GM21390 (cell line): ENCODE results near the gene RORC.
"Not testable (repeated sequence)": the region's sequence is repeated elsewhere in the genome, so short reads cannot be mapped to it uniquely, and the experiment has no call there.

Experiments
- ATAC-seq: cut with Tn5 transposase; IDR thresholded peaks from one replicate; pipeline ENCODE4 v1.9.1; 2021; ENCODE audit not compliant: unreplicated experiment

The RORC gene

DNA sequence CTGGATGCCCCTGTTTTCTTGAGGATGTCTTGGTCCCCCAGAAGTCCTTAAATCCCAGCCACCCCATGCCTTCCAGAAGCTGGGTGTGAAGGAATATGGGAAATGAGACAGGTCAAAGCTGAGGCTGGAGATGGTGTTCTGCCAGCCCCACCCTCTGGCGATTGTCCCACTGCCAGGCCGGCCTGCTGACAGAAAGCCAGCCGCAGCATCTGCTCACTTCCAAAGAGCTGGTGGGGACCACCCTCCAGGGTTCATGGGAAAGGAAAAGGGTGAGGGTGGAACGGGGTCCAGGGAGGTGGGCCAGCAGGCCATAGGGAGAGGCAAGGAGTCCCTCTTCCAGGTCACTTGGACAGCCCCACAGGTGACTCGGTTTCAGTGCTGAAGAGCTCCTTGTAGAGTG is 24.5 kb downstream of the RORC start:
- no peak for ATAC-seq

DNA sequence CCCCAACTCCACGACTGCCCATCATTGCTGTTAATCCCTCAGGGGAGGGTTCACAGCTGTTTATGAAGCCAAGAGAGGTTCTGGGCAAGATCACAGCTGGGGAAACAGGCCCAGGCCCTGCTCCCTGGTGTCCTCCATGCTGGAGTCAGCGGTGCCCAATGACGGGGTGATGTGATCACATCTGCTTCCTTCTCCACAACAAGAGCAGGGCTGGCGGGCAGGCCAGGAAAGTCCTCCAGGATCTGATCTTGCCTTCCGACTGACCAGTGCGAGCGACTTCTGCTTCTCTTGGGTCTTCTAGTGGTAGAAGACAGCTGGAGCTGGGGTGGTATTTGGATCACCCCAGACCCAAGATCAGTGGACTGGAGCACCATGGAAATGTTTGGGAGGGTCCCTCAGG is 25.4 kb downstream of the RORC start:
- ATAC-seq: no peak

DNA sequence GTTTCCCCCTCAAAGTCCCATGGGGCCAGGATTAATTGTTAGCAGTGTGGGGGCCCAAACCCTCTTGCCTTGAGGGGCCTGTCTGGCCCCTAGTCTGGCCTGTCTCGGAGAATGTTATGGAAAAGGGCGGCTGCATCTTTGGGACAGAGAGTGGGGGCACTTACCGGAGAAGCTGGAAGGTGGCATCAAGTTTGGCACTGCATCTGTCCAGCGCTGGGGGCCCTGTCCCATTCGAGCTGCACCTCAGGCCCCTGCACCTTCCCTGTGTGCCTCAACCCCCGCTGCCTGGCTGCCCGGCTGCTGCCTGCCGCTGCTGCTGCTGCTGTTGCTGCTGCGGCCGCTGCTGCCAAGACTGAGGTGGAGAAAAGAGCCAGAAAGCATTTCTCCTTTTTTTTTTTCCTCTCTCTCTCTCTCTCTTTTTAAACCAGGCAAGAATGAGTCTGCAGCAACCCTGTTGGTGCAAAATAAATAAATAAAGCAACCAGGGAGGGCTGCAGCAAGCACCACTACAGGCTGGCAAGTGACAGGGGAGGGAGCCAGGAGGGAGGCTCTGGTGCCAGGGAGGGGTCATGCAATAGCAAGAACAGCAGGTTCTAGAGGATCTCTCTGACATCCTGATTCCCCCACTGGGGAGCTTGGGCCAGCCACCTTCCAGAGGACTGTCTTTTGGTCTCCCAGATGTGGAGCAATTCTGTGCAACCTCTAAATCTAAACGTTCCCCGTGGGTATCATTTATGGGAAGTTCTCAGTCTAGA is 26.4 kb downstream of the RORC start, which contains the start of gene LINGO4:
LINGO4 (minus strand) TSS at position 354 of the 755 bp plus-strand sequence. CDS start 2,715 bp downstream, outside the sequence.
- ATAC-seq: no peak

DNA sequence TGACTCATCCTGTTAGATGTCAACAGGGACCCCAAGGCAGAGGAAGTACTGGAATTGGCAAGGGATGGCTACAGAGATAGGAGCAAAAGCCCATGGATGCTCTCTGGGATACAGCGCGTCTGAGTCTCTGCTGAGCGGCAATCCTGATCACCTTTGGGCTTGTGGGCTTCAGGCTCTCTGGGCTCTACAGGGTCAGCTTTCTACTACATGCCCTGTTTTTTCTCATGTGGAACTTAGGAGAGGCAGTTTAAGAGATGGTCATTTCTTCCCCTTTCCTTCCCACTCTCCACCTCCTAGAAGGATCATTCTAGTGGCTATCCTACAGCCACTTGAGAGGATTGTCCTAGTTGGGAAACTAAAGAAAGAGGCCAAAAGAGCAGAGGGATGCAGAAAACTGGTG is 27.7 kb downstream of the RORC start:
- no peak for ATAC-seq

DNA sequence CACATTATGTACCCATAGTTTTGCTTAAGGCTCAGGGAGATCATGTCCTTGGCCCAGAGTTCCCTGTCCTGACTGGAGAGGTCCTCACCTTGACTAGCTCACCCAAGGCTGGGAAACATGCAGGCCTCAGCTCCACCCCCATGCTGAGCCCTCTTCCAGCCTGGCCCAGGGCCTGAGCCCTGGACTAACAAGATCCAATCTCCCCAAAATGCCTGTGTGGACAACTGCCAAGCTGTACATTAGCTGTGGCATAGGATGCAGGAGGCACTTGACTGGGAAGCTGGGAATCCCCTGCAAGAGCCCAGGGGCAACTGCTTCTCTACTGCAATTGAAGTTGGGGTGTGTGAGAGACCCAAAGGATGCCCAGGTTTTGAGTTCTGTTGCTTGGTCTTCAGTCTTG is 28.4 kb downstream of the RORC start:
- no peak for ATAC-seq

DNA sequence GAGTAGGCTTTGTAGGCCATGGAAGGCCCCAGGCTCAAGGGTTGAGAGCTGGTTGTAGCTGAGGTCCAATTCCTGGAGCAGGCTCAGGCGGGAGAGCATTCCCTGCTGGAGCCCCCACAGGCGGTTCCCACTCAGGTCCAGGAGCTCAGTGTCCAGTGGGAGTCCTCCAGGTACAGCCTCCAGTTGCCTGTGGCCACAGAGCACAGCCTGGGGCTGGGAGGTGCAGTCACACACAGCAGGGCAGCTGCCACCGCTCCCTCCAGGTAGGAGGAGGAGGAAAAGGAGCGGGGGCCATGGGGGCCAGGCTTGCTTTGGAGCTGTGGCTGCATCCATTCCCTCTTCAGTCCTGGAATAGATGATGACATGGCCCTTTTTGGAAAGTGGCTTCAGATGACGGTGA is 29.2 kb downstream of the RORC start:
- ATAC-seq: no peak

DNA sequence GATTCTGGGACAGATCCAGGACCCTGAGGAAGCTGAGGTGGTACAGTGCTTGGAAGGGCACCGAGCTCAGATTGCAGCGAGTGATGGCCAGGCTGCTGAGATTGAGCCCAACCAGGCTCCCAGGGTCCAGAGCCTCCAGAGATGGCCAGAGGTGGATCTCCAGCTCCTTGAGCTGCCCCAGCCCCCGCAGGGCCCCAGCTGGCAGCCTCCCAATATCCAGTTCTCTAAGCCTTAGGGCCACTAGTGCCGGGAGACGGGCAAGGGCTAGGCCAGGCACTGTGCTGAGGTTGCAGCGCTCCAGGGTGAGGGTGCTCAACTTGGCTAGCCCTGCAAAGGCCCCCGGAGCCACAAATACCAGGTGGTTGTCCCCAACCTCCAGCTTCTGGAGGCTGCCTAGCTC is 29.8 kb downstream of the RORC start:
- no peak for ATAC-seq

DNA sequence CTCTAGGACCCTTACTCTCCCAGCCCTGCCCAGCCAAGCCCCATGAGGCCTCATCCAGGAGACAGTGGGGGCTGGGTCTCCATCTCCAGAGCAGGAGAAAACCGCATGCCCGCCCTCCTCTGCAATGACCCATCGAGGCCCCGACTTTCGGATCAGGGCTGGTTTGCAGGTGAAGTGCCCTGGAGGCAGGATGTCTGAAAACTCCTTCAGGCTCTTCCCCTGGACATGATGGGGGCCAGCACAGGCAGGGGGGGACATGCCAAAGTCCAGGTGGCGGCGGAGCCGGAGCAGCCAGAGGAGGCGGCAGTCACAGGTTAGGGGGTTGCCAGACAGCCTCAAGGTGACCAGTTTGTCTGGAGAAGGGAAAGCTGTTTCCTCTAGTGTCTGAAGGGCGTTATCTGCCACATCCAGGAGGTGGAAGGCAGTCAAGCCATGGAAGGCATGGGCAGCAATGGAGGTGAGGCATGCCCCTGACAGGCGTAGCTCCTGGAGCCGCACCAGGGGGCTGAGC is 30.2 kb downstream of the RORC start:
- no peak for ATAC-seq

DNA sequence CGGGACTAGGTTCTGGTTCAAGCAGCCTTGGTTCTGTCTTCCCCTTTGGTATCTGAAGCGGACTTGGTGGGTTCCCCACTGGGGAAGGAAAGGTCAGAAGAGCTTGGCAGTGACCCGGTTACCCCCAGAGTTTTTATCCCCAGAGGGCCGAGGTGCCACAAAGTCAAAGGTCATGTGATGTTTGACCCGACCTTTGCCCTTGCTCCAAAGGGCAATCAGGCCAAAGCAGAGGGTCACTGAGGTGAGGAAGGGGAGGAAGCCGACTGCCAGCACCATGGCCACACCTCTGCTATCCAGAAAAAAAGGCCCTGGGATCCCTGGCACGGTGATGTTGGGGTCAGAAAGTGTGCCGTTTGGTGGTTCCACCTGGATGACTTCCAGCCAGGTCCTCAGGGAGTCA is 30.8 kb downstream of the RORC start:
- no peak for ATAC-seq

DNA sequence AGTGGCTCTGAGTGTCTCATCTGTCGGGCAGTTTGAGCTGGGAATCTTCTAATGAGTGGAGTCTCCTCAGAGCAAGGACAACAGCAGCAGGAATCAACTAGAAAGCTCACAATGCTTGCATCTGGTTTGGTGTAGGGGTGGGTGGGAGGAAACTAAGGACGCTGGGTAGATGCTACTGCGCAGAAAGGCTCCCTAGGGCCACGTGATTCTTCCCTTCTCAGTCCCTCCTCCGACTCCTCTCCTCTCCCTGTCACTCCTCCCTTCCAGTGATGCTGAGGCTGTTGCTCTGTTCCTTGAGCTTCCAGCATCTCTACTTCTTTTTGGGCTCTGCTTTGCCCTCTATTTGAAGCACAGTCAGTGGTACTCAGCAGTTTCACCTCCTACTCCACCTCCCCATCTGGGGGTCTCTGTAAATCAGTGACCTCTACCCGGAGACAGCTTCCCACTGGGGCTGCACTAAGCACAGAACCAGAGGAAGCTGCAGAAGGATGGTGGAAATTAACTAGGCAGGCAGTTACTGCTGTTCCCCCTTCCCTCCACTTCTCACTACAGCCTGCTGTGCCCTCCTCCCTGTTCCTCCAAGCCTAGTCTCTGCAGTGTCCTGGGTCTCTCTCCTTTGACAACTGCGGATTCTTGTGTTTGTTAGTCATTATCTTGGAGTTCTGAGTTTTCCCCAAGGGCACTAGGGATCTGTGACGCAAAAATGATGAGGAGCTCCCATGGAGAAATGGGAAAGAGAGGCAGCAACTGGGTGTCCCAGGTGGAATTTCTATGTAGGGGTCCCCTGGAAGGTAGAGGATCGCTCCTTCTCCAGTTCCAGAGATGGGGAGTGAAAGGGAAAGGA is 32.2 kb downstream of the RORC start:
- no peak for ATAC-seq

DNA sequence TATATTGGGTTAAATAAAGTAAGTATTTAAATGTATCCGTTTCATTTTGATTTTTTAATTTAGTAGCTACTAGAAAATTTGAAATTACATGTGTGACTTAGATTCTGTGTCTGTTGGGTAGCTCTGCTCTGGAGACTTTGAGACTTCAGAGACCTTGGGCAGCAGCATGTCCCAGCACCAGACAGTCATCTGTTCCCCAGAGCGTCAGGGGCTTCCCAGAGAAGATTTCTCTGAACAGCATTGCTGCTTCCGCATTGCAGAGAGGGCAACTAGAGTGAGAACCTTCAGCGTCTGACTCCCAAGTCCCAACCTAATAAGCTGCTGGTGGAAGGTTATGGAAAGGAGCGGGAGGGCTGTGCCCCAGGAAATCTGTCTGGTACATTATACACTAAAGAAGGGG is 33.0 kb downstream of the RORC start:
- no peak for ATAC-seq

DNA sequence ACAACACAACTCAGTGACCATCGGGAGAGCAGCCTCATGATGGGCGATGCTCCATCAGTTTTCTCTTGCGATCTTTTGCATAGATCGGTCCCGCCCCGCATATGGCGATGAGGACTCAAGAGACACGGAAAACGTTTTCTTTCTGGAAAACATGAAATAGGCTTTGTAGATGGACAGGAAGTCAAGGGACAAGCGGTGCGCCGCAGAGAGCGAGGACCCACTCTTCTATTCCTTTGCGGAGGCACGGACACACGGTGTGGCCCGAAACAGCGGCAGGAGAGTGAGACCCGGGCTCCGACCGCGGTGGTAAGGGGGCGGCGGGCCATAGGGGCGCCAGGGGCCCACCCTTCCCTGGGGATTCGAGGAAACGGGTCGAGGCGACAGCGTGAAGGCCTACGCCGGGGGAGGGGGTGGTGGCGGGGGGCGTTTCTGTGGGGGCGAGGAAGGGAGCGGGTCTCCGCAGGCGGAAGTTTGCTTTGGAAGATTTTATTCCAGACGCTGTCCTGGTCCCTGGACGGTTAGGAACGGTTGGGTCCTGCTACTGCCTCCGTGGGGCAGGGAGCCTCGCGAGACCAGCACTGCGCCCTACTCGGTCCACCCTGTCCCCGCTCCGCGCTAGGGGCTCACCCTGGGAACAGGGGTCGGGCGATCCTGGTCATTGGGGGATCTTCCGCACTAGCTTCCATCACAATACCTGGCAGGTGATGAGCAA is 40.5 kb downstream of the RORC start:
- peak; percentile 2 for ATAC-seq

DNA sequence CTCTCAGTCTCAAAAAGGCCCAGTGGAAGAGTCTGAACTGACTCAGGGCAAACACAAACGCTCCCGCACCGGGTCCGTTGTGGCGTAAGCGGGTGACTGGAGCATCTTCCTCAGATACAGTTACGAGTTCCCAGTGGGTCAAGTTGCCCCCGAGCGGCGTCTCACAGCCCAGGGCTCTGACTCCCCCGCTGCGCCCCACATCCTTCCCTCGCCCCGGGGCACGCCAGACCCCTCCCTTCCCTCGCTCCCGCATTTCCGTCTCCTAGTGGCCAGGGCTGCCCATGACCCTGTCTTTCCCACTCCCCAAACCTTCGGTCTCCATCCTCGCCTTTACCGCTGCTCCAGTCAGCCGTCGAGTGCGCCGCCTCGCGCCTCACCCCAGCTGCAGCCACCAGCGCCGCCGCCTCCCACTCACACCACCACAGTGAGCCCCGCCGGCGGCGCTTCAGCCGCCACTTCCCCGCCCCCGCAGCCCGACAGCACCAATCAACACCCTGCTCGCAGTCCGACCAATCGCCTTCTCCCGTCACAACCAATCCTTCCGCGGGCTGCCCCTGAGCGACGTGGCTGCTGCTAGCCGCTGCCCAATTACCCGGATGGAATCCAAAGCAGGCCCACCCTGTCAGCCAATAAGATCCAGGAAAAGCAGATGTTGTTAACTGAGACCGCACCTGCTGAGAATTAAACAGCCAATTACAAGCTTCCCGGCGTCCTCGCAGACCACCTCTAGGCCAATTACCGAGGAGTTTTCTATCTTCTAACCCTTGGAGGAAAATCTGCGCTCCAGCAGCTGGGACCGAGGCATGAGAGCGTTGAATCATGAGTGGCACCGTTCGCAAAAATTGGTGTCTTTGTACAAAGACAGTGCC is 41.3 kb downstream of the RORC start, which contains the start of gene TDRKH:
TDRKH (minus strand) TSS at position 430 of the 869 bp plus-strand sequence. CDS start 7,478 bp downstream, outside the sequence.
- peak; percentile 94 for ATAC-seq

DNA sequence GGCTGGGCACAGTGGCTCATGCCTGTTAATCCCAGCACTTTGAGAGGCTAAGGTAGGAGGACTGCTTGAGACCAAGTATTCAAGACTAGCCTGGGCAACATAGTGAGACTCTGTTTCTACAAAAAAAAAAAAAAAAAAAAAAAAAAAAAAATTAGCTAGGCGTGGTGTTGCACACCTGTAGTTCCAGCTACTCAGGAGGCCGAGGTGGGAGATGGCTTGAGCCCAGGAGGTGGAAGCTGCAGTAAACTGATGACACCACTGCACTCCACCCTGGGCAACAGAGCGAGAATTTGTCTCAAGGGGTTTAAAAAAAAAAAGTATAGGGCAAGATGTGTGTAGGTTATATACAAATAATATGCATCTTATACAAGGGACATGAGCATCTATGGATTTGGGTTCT is 43.9 kb downstream of the RORC start:
- no peak for ATAC-seq

DNA sequence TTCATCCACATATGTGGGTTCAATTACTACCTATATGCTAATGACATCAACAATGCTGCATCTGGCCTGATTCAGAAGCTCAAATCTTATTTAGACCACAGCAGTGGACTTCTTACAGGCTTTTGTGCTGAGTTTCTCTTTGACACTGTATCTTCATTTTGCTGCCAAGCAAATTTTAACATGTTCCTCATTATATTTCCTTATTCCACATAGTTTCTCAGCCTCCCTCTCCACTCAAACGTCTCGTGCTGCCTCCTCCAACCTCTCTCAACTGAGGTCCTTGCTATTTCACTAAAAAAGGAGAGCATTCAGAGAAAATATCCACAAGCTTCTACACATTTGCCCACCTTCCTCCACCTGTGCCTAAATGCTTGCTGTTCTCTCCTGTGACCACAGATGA is 47.8 kb downstream of the RORC start:
- ATAC-seq: no peak

DNA sequence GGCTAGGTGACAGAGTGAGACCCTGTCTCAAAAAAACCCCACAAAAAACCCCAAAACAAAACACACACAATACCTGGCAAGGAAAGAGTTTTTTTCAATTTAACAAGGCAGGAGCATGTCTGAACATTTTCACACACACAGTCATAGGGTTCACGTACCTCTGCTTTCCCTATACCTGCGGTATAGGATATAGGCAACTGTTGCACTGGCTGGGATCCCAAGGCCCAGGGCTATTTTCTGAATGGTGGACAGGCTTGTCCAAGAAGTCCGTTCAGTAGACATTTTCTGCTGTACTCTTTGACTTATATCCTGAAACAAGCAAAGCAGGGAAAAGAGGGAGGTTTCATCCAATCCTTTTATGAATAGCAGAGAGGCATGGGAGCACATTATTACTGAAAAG is 48.9 kb downstream of the RORC start:
- ATAC-seq: no peak

DNA sequence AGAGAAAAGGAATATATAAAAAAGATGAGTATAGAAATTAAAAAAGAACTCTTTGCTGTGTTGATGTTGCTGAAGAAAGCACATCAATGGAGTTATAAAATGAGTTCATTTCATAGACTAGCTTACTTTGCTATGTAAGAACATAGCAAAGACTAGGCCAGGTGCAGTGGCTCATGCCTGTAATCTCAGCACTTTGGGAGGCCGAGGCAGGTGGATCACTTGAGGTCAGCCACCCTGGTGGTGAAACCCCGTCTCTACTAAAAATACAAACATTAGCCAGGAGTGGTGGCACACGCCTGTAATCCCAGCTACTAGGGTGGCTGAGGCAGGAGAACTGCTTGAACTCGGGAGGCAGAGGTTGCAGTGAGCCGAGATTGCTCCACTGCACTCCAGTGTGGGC is 49.6 kb downstream of the RORC start:
- not testable (repeated sequence) for ATAC-seq

DNA sequence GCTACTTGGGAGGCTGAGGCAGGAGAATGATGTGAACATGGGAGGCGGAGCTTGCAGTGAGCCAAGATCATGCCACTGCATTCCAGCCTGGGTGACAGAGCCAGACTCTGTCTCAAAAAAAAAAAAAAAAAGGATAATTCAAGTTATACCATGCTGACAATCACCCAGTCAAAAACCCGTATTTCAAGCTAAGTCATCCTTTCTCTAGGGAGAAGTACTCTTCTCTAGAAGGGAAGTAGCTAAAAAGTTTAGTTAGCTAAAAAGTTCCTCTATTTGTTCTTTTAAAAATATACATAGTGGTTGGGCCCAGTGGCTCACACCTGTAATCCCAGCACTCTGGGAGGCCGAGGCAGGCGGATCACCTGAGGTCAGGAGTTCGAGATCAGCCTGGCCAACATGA is 50.9 kb downstream of the RORC start:
- ATAC-seq: not testable (repeated sequence)

DNA sequence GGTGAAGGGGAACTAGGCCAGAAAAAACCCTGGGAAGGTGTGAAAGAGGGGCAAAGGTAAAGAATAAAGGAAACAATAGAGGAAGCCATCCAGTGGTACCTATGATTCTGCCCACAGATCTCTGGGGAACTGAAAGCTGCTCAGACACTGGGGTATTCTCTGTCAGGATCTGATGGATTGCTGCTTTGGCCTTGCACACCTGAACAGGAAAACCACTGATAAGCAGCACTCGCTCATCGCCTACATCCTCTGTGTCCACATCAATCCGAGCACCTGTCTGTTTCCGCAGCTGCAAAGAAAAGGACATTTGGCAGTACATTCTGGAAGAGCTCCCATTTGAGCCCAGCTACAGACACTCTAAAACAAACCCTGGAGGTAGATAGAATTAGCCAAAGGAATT is 51.8 kb downstream of the RORC start:
- ATAC-seq: no peak

DNA sequence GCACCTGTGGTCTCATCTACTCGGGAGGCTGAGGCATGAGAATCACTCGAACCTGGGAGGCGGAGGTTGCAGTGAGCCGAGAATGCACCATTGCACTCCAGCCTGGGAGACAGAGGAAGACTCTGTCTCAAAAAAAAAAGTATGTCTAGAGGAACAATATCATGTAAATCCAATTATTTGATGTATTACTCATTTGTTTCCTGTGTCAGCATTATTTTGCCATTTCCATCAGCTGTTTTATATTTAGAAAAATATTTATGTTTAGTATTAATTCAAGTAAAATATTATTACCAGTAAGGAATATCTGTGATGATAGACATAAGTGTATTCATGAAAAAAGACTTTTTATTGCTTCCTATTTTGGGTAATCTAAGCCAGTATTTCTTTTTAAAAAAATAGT is 54.3 kb downstream of the RORC start:
- no peak for ATAC-seq
